ENCODE measurements around the gene INO80C.
A peak's percentile ranks its signal among the peaks of the same experiment; 100 is the strongest.

The INO80C gene

GRCh38 chr18:35443847-35444246 lies 53.9 kb downstream of the INO80C start:
- Histone ChIP-seq H3K4me2 (ENCODE audit: low read length) (peak overlapping the region; percentile 54), H3K27ac (ENCODE audit: low read depth, low read length) (peak overlapping the region; percentile 2; the same call in 1 of the 2 replicates)

GRCh38 chr18:35443434-35443833 lies 54.3 kb downstream of the INO80C start:
- Histone ChIP-seq H3K4me3 (ENCODE audit: low read length) (peak overlapping the region; percentile 28), H3F3A (ENCODE audit: control insufficient read depth, insufficient read depth) (peaks cover 3% of the 10 kb centered on the region; the same call in 1 of the 2 replicates), H3K4me2 (ENCODE audit: low read length) (peak overlapping the region; percentile 54), H3K27me3 (ENCODE audit: control insufficient read depth, low read length) (no peaks in the 10 kb centered on the region), H3K9me3 (ENCODE audit: control insufficient read depth, insufficient read depth, low read length) (no peaks in the 10 kb centered on the region), H3K36me3 (ENCODE audit: control insufficient read depth, low read length) (no peaks in the 10 kb centered on the region), H3K4me1 (ENCODE audit: control insufficient read depth, low read length) (peaks cover 27% of the 10 kb centered on the region), H3K79me2 (ENCODE audit: control insufficient read depth, low read length) (no peaks in the 10 kb centered on the region), H3K27ac (ENCODE audit: low read depth, low read length) (peak overlapping the region; percentile 2; the same call in 1 of the 2 replicates), H3K9me2 (replicated peaks; ENCODE audit: control insufficient read depth, low read length) (no peaks in the 10 kb centered on the region), H4K20me1 (ENCODE audit: control insufficient read depth, insufficient read depth, low read depth, low read length) (no peaks in the 10 kb centered on the region)
- TF ChIP-seq CTCF (IDR thresholded peaks at IDR 0.05; ENCODE audit: low read depth, low read length, poor library complexity, severe bottlenecking), result no peak
- TF ChIP-seq EZH2phosphoT487 (IDR thresholded peaks at IDR 0.05; ENCODE audit: borderline replicate concordance, low read length), result no peak

More at GRCh38 chr18:35443847-35444246, 53.9 kb downstream of the INO80C start:
- Histone ChIP-seq H3K4me3 (ENCODE audit: low read length) (peak overlapping the region; percentile 28; the same call in 1 of the 2 replicates), H3K79me2 (ENCODE audit: control insufficient read depth, low read length) (no peaks in the 10 kb centered on the region), H3K9me2 (replicated peaks; ENCODE audit: control insufficient read depth, low read length) (no peaks in the 10 kb centered on the region), H3K9me3 (ENCODE audit: control insufficient read depth, insufficient read depth, low read length) (no peaks in the 10 kb centered on the region), H3F3A (ENCODE audit: control insufficient read depth, insufficient read depth) (peaks cover 3% of the 10 kb centered on the region; the same call in 1 of the 2 replicates), H4K20me1 (ENCODE audit: control insufficient read depth, insufficient read depth, low read depth, low read length) (no peaks in the 10 kb centered on the region), H3K36me3 (ENCODE audit: control insufficient read depth, low read length) (no peaks in the 10 kb centered on the region), H3K27me3 (ENCODE audit: control insufficient read depth, low read length) (no peaks in the 10 kb centered on the region), H3K4me1 (ENCODE audit: control insufficient read depth, low read length) (peaks cover 27% of the 10 kb centered on the region)
- no peak for TF ChIP-seq CTCF (IDR thresholded peaks at IDR 0.05; ENCODE audit: low read depth, low read length, poor library complexity, severe bottlenecking)
- TF ChIP-seq EZH2phosphoT487 (IDR thresholded peaks at IDR 0.05; ENCODE audit: borderline replicate concordance, low read length), result no peak

DNA sequence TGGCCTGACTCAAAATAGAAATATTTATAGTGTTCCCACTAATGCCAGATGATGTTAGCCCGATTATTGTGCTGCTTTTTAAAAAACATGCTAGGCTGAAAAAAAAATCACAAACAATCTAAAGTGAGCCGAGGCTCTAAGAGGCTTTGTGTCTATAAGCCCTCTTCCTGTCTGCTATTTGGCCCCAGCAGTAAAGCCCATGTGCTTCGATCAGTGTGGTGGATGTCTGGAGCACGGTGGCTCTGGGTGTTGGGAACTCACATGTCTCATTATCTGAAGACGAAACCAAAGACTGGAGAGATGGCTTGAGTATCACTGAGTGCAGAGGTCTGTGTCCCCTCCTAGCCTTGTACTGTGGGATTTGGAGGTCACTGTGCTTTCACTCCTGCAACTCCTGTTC lies 55.1 kb downstream of the INO80C start:
- no peak overlapping the region for H3K4me3 ChIP-seq (ENCODE audit: low read length)

More for the DNA sequence above, 55.1 kb downstream of the INO80C start:
- Histone ChIP-seq H3F3A (ENCODE audit: control insufficient read depth, insufficient read depth) (peaks cover 3% of the 10 kb centered on the region; the same call in 1 of the 2 replicates), H3K4me1 (ENCODE audit: control insufficient read depth, low read length) (peaks cover 27% of the 10 kb centered on the region), H3K27ac (ENCODE audit: low read depth, low read length) (no peak overlapping the region), H4K20me1 (ENCODE audit: control insufficient read depth, insufficient read depth, low read depth, low read length) (no peaks in the 10 kb centered on the region), H3K79me2 (ENCODE audit: control insufficient read depth, low read length) (no peaks in the 10 kb centered on the region), H3K36me3 (ENCODE audit: control insufficient read depth, low read length) (no peaks in the 10 kb centered on the region), H3K27me3 (ENCODE audit: control insufficient read depth, low read length) (no peaks in the 10 kb centered on the region), H3K9me2 (replicated peaks; ENCODE audit: control insufficient read depth, low read length) (no peaks in the 10 kb centered on the region), H3K4me2 (ENCODE audit: low read length) (peak overlapping the region; percentile 54), H3K9me3 (ENCODE audit: control insufficient read depth, insufficient read depth, low read length) (no peaks in the 10 kb centered on the region)
- no peak for TF ChIP-seq EZH2phosphoT487 (IDR thresholded peaks at IDR 0.05; ENCODE audit: borderline replicate concordance, low read length)
- no peak for TF ChIP-seq CTCF (IDR thresholded peaks at IDR 0.05; ENCODE audit: low read depth, low read length, poor library complexity, severe bottlenecking)
